Transverse colon (tissue), 3 donors: ENCODE data around the gene LCE1C.

ENCODE experiments used
- CTCF ChIP-seq, 5 experiments: fragments of 200-600 bp in 3 of 5; fragments of 450-650 bp in 2 of 5; sonication (generic) in 3 of 5; IDR thresholded peaks; 1 replicate in 2 of 5; 2 replicates in 3 of 5; pipeline ENCODE4 v1.5.1; 2016 to 2017; ENCODE audit warnings: antibody characterized with exemption in 5 of 5, inconsistent platforms in 3 of 5, mild to moderate bottlenecking in 2 of 5, moderate library complexity in 1 of 5
- POLR2A ChIP-seq: fragments of 450-650 bp; IDR thresholded peaks from one replicate; pipeline ENCODE4 v1.6.1; 2016; ENCODE audit warnings: antibody characterized with exemption, mild to moderate bottlenecking, moderate library complexity

- TF ChIP-seq CTCF (IDR thresholded peaks at IDR 0.05) = no peak
- no peak for TF ChIP-seq POLR2A
Observed at GRCh38 chr1:152855661-152856060, 49.2 kb upstream of the LCE1C start.
